Immature natural killer cell (primary cell): ENCODE data around the gene ZNF275. TPM values are rescaled to one million over a fixed set of nuclear protein-coding genes. Genes with fewer than 3 reads are reported as not detected.
"Not testable (repeated sequence)": the region's sequence is repeated elsewhere in the genome, so short reads cannot be mapped to it uniquely, and the experiment has no call there.

Source experiments
- DNase-seq, 3 donors: peaks; one replicate each; pipeline ENCODE4 v3.0.0; 2022; ENCODE audit warnings: mixed read lengths in 1 of 3
- H3K27ac Mint-ChIP-seq, 6 donors: one replicate each; pipeline ENCODE4 v1.8.0; 2020; ENCODE audit warnings: mixed read lengths in 6 of 6, mild to moderate bottlenecking in 5 of 6, inconsistent platforms in 4 of 6, moderate library complexity in 3 of 6
- H3K27me3 Mint-ChIP-seq, 3 donors: one replicate each; pipeline ENCODE4 v1.8.0; 2020 to 2021; ENCODE audit warnings: low read depth in 3 of 3, mild to moderate bottlenecking in 3 of 3, mixed read lengths in 3 of 3, moderate library complexity in 3 of 3, inconsistent platforms in 1 of 3
- H3K36me3 Mint-ChIP-seq, 3 donors: one replicate each; pipeline ENCODE4 v1.8.0; 2020; ENCODE audit warnings: mixed read lengths in 3 of 3, inconsistent platforms in 2 of 3, mild to moderate bottlenecking in 2 of 3
- H3K4me1 Mint-ChIP-seq, 2 donors: one replicate each; pipeline ENCODE4 v1.8.0; 2020; ENCODE audit warnings: inconsistent platforms in 2 of 2, mild to moderate bottlenecking in 2 of 2, mixed read lengths in 2 of 2, moderate library complexity in 1 of 2
- H3K4me3 Mint-ChIP-seq, 5 donors: one replicate each; pipeline ENCODE4 v1.8.0; 2020; ENCODE audit warnings: mild to moderate bottlenecking in 5 of 5, mixed read lengths in 5 of 5, inconsistent platforms in 3 of 5, moderate library complexity in 3 of 5
- H3K9me3 Mint-ChIP-seq, 6 donors: one replicate each; pipeline ENCODE4 v1.8.0; 2020; ENCODE audit warnings: mild to moderate bottlenecking in 6 of 6, mixed read lengths in 6 of 6, inconsistent platforms in 4 of 6, moderate library complexity in 3 of 6
- polyA plus RNA-seq, 3 donors: library from polyadenylated mRNA; unstranded; fragments of 300-500 nt; fragmentation: Illumina TruSeq; gene quantifications; one replicate each; pipeline ENCODE4 v1.2.3, GENCODE V29; 2021

The ZNF275 gene
- 1 to 10 TPM; 3.1 to 5.2 (median 3.2) TPM for polyA plus RNA-seq

DNA sequence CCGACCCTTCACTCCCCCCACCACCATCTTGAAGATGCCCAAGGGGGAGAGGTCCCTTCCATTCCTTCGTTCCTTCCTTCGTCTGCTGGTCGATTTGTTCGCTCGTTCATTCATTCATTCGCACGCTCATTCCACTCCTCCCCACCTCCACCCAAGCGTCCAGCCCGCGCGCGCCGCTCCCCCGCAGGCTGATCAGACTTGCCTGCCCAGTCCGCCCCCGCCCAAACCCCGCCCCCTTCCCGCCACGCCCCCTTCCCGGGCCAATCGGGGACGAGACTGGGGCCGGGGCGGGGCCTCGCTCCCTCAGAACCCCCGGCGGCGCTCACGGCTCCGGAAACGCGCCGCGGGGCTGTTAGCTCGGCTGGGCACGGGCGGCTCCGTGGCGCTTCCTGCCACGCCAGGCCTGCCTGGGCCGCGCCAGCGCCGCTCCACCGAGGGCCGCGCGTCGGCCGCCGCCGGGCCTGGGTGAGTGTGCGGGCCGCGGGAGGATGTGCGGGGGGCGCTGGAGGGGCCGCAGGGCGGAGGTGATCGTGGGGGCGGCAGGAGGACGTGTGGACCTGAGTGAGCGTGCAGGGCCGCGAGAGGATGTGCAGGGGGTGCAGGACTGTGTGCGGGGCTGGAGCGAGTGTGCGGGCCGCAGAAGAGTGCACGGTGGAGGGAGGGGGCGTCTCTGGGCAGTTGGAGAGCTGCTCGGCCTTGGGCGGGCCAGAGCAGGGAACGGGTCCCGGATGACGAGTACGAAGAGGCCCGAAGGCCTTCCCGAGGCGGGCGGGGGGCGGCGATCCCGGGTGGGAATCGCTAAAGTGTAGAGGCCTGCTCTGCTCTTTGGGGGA lies at the start of gene ZNF275:
Gene ZNF275, plus strand, starts transcription at position 333 of the 833 bp plus-strand sequence. CDS start 2,527 bp downstream, outside the sequence.
- H3K27me3 Mint-ChIP-seq, result peaks cover 4 to 6% (median 6%) of the 10 kb centered on the region in 3 donors
- H3K27ac Mint-ChIP-seq, result peak within 1 kb of the TSS; percentile 41 to 96 (median 71)
- H3K9me3 Mint-ChIP-seq, result peaks cover 0 to 2% (median 0%) of the 10 kb centered on the region in 6 donors
- H3K36me3 Mint-ChIP-seq, result no peaks in the 10 kb centered on the region
- H3K4me1 Mint-ChIP-seq, result peaks cover 26 to 32% of the 10 kb centered on the region in 2 donors
- peak within 1 kb of the TSS; percentile 83 to 94 (median 89) for H3K4me3 Mint-ChIP-seq
- DNase-seq, result peak; percentile 83 to 88 (median 86)

DNA sequence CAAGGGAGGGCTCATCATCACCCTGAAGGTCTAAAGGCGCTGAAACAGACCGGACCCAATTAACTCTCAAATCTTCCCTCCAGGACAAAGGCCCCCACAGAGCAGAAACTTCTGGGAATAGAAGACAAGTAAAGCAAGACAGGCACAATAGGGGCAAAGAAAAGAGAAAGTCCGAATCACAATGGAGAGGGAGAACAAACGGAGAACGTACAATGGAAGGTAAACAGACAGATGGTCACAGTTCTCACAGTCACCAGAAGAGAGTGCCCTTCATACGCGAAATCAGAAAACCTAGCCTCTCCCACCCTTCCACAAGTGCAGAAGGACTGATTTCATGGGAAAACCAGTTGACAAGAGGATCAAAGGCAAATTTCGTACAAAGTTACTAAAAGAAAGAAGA lies 48.3 kb upstream of the ZNF275 start:
- not testable (repeated sequence) for DNase-seq, H3K27me3 Mint-ChIP-seq, H3K36me3 Mint-ChIP-seq, H3K4me3 Mint-ChIP-seq, H3K9me3 Mint-ChIP-seq, H3K4me1 Mint-ChIP-seq, H3K27ac Mint-ChIP-seq

DNA sequence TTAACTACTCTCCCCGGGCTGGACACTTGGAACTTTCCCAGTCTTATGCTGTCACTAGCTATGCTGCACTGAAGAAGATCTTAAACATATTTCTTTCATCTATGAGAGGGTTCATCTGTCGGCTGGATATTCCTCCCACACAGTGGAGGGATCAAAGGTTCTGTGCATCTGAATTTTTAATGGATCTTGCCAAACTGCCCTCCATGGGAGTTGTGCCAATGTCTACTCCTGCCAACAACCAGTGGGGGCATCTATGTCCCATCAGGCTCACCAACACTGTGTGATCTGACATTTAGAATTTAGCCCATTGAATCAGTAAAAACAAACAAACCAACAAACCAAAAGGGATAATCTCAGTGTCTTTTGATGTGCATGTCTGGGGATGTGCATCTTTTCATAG lies 45.1 kb upstream of the ZNF275 start:
- not testable (repeated sequence) for H3K36me3 Mint-ChIP-seq, H3K4me3 Mint-ChIP-seq, H3K27ac Mint-ChIP-seq, H3K9me3 Mint-ChIP-seq, H3K27me3 Mint-ChIP-seq, DNase-seq, H3K4me1 Mint-ChIP-seq

DNA sequence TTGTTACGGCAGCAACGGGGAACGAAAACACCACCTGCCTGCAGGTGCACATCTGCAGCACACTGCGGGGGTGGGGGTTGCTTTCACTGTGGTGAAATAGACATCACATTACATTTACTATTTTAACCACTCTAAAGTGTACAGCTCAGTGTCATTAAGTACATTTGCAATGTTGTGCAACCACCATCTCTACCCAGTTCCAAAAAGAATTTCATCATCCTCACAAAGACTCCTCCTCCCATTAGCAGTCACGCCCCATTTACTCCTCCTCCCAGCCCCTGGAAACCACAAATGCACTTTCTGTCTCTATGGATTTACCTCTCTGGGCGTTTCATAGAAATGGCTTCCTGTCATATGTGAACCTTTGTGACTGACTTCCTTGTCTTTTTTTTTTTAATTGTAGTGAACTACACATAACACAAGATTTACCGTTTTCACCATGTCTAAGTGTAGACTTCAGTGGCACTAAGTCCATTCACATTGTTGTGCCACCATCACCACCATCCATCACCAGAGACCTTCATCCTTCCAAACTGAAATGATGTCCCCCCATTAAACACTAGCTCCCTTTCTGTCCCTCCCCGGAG lies 40.4 kb upstream of the ZNF275 start:
- DNase-seq, H3K4me3 Mint-ChIP-seq, H3K9me3 Mint-ChIP-seq, H3K27me3 Mint-ChIP-seq, H3K4me1 Mint-ChIP-seq, H3K36me3 Mint-ChIP-seq, H3K27ac Mint-ChIP-seq: not testable (repeated sequence)

- H3K9me3 Mint-ChIP-seq, result no peaks in the 10 kb centered on the region
- DNase-seq, result no peak
- H3K27ac Mint-ChIP-seq, result no peak overlapping the region
- H3K4me3 Mint-ChIP-seq, result no peak overlapping the region
- peaks cover 2 to 10% (median 4%) of the 10 kb centered on the region in 3 donors for H3K27me3 Mint-ChIP-seq
- H3K4me1 Mint-ChIP-seq, result no peaks in the 10 kb centered on the region
- no peaks in the 10 kb centered on the region for H3K36me3 Mint-ChIP-seq
These were observed 36.6 kb upstream of the ZNF275 start for GRCh38 chrX:153297376-153297775.

- Mint-ChIP-seq H3K9me3 (no peaks in the 10 kb centered on the region), H3K36me3 (no peaks in the 10 kb centered on the region), H3K27ac (no peak overlapping the region), H3K4me3 (no peak overlapping the region), H3K27me3 (peaks cover 5 to 6% (median 5%) of the 10 kb centered on the region in 3 donors), H3K4me1 (no peaks in the 10 kb centered on the region)
- DNase-seq, result no peak
These were observed 34.1 kb upstream of the ZNF275 start for GRCh38 chrX:153299855-153300254.

DNA sequence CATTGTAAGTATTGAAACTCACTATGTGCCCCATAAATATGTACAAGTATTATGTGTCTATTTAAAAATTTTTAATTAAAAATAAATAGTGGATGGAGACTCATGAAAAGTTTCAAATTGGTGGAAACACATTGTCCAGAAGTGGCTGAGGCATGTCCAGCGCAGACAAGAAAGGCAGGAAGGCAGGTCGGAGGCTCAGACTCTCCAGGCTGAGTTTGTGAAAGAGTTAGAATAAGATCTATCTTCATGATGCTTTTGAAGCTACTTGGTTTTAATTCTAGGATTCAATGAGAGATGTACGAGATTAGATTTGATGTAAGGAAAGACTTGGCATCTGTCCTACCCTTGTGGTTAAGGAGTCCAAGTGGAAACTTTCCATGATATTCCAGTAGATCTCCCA lies 32.2 kb upstream of the ZNF275 start:
- Mint-ChIP-seq H3K27ac (no peak overlapping the region), H3K4me3 (no peak overlapping the region), H3K27me3 (peaks cover 5% of the 10 kb centered on the region in 3 donors), H3K9me3 (no peaks in the 10 kb centered on the region), H3K4me1 (no peaks in the 10 kb centered on the region), H3K36me3 (no peaks in the 10 kb centered on the region)
- no peak for DNase-seq

- H3K4me3 Mint-ChIP-seq, result no peak overlapping the region
- H3K27ac Mint-ChIP-seq, result no peak overlapping the region
- H3K9me3 Mint-ChIP-seq, result no peaks in the 10 kb centered on the region
- no peaks in the 10 kb centered on the region for H3K4me1 Mint-ChIP-seq
- H3K27me3 Mint-ChIP-seq, result peaks cover 4 to 5% (median 5%) of the 10 kb centered on the region in 3 donors
- no peaks in the 10 kb centered on the region for H3K36me3 Mint-ChIP-seq
- no peak for DNase-seq
These were observed 31.2 kb upstream of the ZNF275 start for GRCh38 chrX:153302796-153303195.

GRCh38 chrX:153303276-153304262 lies 30.4 kb upstream of the ZNF275 start:
- H3K4me1 Mint-ChIP-seq, result no peaks in the 10 kb centered on the region
- no peaks in the 10 kb centered on the region for H3K36me3 Mint-ChIP-seq
- H3K27ac Mint-ChIP-seq, result no peak overlapping the region
- peaks cover 4 to 5% (median 5%) of the 10 kb centered on the region in 3 donors for H3K27me3 Mint-ChIP-seq
- no peaks in the 10 kb centered on the region for H3K9me3 Mint-ChIP-seq
- no peak overlapping the region for H3K4me3 Mint-ChIP-seq
- DNase-seq, result no peak

DNA sequence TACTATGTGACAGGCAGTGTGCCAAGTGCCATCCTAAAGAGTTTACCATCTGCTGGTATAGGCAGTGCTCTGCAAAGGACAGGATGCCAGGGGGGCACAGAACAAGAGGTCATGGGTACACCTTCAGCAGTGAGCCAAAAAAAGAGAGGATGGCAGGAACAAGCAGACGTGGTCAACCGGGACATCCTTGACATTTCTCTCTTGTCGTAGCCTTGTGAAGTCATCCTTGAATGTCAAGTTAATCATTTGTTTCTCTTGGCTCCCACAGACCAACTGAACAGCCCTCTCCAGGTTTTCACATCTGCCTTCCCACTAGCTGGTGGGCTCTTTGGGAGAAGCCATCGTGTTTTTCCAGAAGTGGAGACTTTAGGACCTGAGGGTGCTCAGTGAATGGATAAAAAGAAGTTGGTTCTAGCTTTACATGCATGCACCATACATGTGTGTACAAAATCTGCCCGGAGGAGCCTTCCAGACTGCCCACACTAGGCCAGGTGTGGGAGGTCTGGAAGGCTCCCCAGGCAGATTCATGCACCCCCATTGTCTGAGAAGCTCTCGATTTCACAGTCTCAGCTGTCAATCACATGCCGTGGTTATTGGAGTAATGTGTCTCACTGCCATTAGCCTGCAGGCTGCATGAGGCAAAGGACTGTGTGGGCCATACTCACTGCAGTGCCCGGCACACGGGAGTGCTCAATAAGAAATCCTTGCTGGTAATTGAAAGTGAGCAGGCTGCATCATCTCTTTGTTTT lies 28.8 kb upstream of the ZNF275 start:
- Mint-ChIP-seq H3K36me3 (no peaks in the 10 kb centered on the region), H3K9me3 (no peaks in the 10 kb centered on the region), H3K27ac (no peak overlapping the region), H3K27me3 (peaks cover 2 to 4% (median 4%) of the 10 kb centered on the region in 3 donors), H3K4me1 (no peaks in the 10 kb centered on the region), H3K4me3 (no peak overlapping the region)
- DNase-seq, result no peak

DNA sequence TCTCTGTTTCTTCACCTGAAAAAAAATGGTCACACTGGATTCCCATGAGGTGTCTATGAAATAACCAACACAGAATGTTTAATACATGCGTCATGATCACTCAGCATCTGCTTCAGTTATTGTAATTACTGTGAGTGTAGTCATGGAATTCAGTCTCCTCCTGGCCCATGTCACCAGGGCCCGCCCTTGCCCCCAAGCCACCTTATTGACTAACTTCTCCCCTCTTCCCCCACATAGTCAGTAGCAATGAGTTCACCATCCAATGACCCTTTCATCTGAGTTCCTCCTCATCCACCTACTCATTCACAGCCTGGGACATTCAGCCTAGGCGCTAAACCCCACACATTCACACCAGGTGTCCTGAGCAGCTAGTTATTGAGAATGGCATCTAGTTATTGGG lies 28.0 kb upstream of the ZNF275 start:
- Mint-ChIP-seq H3K9me3 (no peaks in the 10 kb centered on the region), H3K4me3 (no peak overlapping the region), H3K36me3 (no peaks in the 10 kb centered on the region), H3K4me1 (no peaks in the 10 kb centered on the region), H3K27ac (no peak overlapping the region), H3K27me3 (peaks cover 2 to 5% (median 5%) of the 10 kb centered on the region in 3 donors)
- no peak for DNase-seq

GRCh38 chrX:153306527-153307115 lies 27.3 kb upstream of the ZNF275 start:
- H3K27ac Mint-ChIP-seq, result no peak overlapping the region
- no peaks in the 10 kb centered on the region for H3K4me1 Mint-ChIP-seq
- no peaks in the 10 kb centered on the region for H3K36me3 Mint-ChIP-seq

More at GRCh38 chrX:153306527-153307115, 27.3 kb upstream of the ZNF275 start:
- no peak for DNase-seq
- H3K9me3 Mint-ChIP-seq, result no peaks in the 10 kb centered on the region
- peaks cover 2 to 7% (median 5%) of the 10 kb centered on the region in 3 donors for H3K27me3 Mint-ChIP-seq
- no peak overlapping the region for H3K4me3 Mint-ChIP-seq
